ENCODE measurements around the gene HAGHL. TPM values are rescaled to one million over a fixed set of nuclear protein-coding genes. Genes with fewer than 3 reads are reported as not detected.

The HAGHL gene
- total RNA-seq, 1 experiment from 2014 or later: 6.8 TPM

GRCh38 chr16:778909-779527 is 52.1 kb downstream of the HAGHL start:
- DNase-seq: no peak
- no peak for TF ChIP-seq CTCF (IDR thresholded peaks at IDR 0.05; ENCODE audit: insufficient read depth in 1 of 2, low read depth in 1 of 2, low read length in 1 of 2, severe bottlenecking in 1 of 2, unreplicated experiment in 1 of 2)

More at GRCh38 chr16:778909-779527, 52.1 kb downstream of the HAGHL start:
- no peaks in the 10 kb centered on the region for H3K27me3 Mint-ChIP-seq (ENCODE audit: insufficient read depth, unreplicated experiment)
- intact Hi-C loops (cut with micrococcal nuclease; ENCODE audit: unreplicated experiment): no loop called here
- Histone ChIP-seq H3K9me3 (no peaks in the 10 kb centered on the region), H3K27me3 (replicated peaks; ENCODE audit: control insufficient read depth, insufficient read depth, low read length) (no peaks in the 10 kb centered on the region), H3K4me1 (0 out of 2 replicates have a peak, but pooled peaks cover 3% of the 10 kb centered on the region), H3K36me3 (ENCODE audit: control insufficient read depth, insufficient read depth, low read length) (no peaks in the 10 kb centered on the region), H3K4me3 (ENCODE audit: low read depth, low read length) (no peak overlapping the region)
- H3K4me1 Mint-ChIP-seq (ENCODE audit: low read depth, unreplicated experiment): no peaks in the 10 kb centered on the region
- BruUV-seq (replicated peaks): no TSS peak
- ChIA-PET CTCF (no interaction called here), POLR2A (no interaction called here)
- H3K9me3 Mint-ChIP-seq (ENCODE audit: unreplicated experiment): no peaks in the 10 kb centered on the region
- H3K36me3 Mint-ChIP-seq (ENCODE audit: insufficient read depth, unreplicated experiment): peaks cover 19% of the 10 kb centered on the region
- no peak overlapping the region for H3K4me3 Mint-ChIP-seq (ENCODE audit: unreplicated experiment)
- H3K27ac Mint-ChIP-seq (ENCODE audit: unreplicated experiment): no peak overlapping the region

Small RNA genes lying within 50 kb of the gene (microRNA-seq; reads per million reads assigned to microRNA genes)
- gene MIR662: not detected

Other genes with a start within 250 kb of the HAGHL start
- 85.3 and 87.9 TPM in 2 replicates for gene CAPN15, start 199.4 kb upstream of the HAGHL start, total RNA-seq (2022)
- 0.14 TPM in 1 of 2 replicates, not detected in the other for gene PRR35, start 166.7 kb upstream of the HAGHL start, total RNA-seq (2022)
- not detected in 2 replicates for gene NHLRC4, start 160.1 kb upstream of the HAGHL start, total RNA-seq (2022)
- gene PIGQ, start 157.1 kb upstream of the HAGHL start, total RNA-seq (2022): 45.3 and 45.8 TPM in 2 replicates
- 18.7 and 19.1 TPM in 2 replicates for gene RAB40C, start 137.0 kb upstream of the HAGHL start, total RNA-seq (2022)
- gene WFIKKN1, start 96.1 kb upstream of the HAGHL start, total RNA-seq (2022): 0.39 and 0.54 TPM in 2 replicates
- 67.1 and 67.4 TPM in 2 replicates for gene METTL26, start 90.8 kb upstream of the HAGHL start, total RNA-seq (2022)
- gene MCRIP2, start 85.3 kb upstream of the HAGHL start, total RNA-seq (2022): 33.0 and 40.7 TPM in 2 replicates
- gene WDR90, start 77.7 kb upstream of the HAGHL start, total RNA-seq (2022): 57.8 and 60.9 TPM in 2 replicates
- gene RHOT2, start 59.0 kb upstream of the HAGHL start, total RNA-seq (2022): 96.7 and 106 TPM in 2 replicates
- gene RHBDL1, start 51.4 kb upstream of the HAGHL start, total RNA-seq (2022): 2.9 and 3.2 TPM in 2 replicates
- 77.8 and 86.6 TPM in 2 replicates for gene STUB1, start 46.7 kb upstream of the HAGHL start, total RNA-seq (2022)
- 46.7 and 52.4 TPM in 2 replicates for gene JMJD8, start 42.8 kb upstream of the HAGHL start, total RNA-seq (2022)
- 10.8 and 11.7 TPM in 2 replicates for gene WDR24, start 36.7 kb upstream of the HAGHL start, total RNA-seq (2022)
- 5.9 and 10.5 TPM in 2 replicates for gene FBXL16, start 21.3 kb upstream of the HAGHL start, total RNA-seq (2022)
- gene METRN, start 12.0 kb upstream of the HAGHL start, total RNA-seq (2022): 20.0 and 23.4 TPM in 2 replicates
- gene ANTKMT, start 6.0 kb upstream of the HAGHL start, total RNA-seq (2022): 39.7 and 42.6 TPM in 2 replicates
- gene CCDC78, start 663 bp upstream of the HAGHL start, total RNA-seq (2022): 3.5 and 4.6 TPM in 2 replicates
- 42.9 and 44.5 TPM in 2 replicates for gene CIAO3, start 13.9 kb downstream of the HAGHL start, total RNA-seq (2022)
- 0.36 and 0.39 TPM in 2 replicates for gene MSLN, start 33.6 kb downstream of the HAGHL start, total RNA-seq (2022)
- gene RPUSD1, start 61.3 kb downstream of the HAGHL start, total RNA-seq (2022): 42.2 and 44.0 TPM in 2 replicates
- 97.6 and 102 TPM in 2 replicates for gene CHTF18, start 61.5 kb downstream of the HAGHL start, total RNA-seq (2022)
- gene GNG13, start 73.6 kb downstream of the HAGHL start, total RNA-seq (2022): not detected in 2 replicates
- gene LMF1, start 243.9 kb downstream of the HAGHL start, total RNA-seq (2022): 8.8 and 12.3 TPM in 2 replicates